AG10803 (cell line): ENCODE results near the gene UBR1.

Experiments used
- DNase-seq: peaks from one replicate; pipeline ENCODE4 v3.0.0; 2010; ENCODE audit warnings: low read depth
- H3K4me3 ChIP-seq: 2 replicates; pipeline ENCODE4 v1.5.1; 2011; ENCODE audit warnings: mild to moderate bottlenecking, low read length, control low read depth
- CTCF ChIP-seq: conservative IDR thresholded peaks from 2 replicates; pipeline ENCODE4 v1.5.1; 2011; ENCODE audit warnings: mild to moderate bottlenecking, low read length, control low read depth, inconsistent platforms

UBR1 gene

GRCh38 chr15:43107751-43108150 lies 1.9 kb upstream of the UBR1 start:
- TF ChIP-seq CTCF: no peak
- DNase-seq: no peak

GRCh38 chr15:43106486-43106829 lies 620 bp upstream of the UBR1 start:
- H3K4me3 ChIP-seq: peak overlapping the region; percentile 87
- TF ChIP-seq CTCF: no peak
- DNase-seq: no peak

More at GRCh38 chr15:43107751-43108150, 1.9 kb upstream of the UBR1 start:
- no peak overlapping the region for H3K4me3 ChIP-seq

- no peak for DNase-seq
- no peak for TF ChIP-seq CTCF
These were observed 631 bp downstream of the UBR1 start for GRCh38 chr15:43105077-43105736.

GRCh38 chr15:43104426-43104825 lies 1.4 kb downstream of the UBR1 start:
- no peak for DNase-seq
- no peak overlapping the region for H3K4me3 ChIP-seq
- TF ChIP-seq CTCF: no peak

More at GRCh38 chr15:43105077-43105736, 631 bp downstream of the UBR1 start:
- peak overlapping the region; percentile 87 for H3K4me3 ChIP-seq

GRCh38 chr15:43103907-43104306 lies 1.9 kb downstream of the UBR1 start:
- no peak for DNase-seq
- TF ChIP-seq CTCF: no peak
- H3K4me3 ChIP-seq: no peak overlapping the region

- H3K4me3 ChIP-seq: no peak overlapping the region
- no peak for DNase-seq
- no peak for TF ChIP-seq CTCF
These were observed 3.7 kb downstream of the UBR1 start for GRCh38 chr15:43102187-43102586.

- DNase-seq: no peak
- no peak overlapping the region for H3K4me3 ChIP-seq
- no peak for TF ChIP-seq CTCF
These were observed 4.9 kb downstream of the UBR1 start for GRCh38 chr15:43100971-43101370.
